ENCODE data around the gene GNG4.
"Not testable (repeated sequence)": the region's sequence is repeated elsewhere in the genome, so short reads cannot be mapped to it uniquely, and the experiment has no call there.

The GNG4 gene

GRCh38 chr1:235648954-235649367 is 623 bp downstream of the GNG4 start:
- peak; percentile 60 for DNase-seq

- DNase-seq: no peak
Observed at GRCh38 chr1:235648407-235648907, 1.1 kb downstream of the GNG4 start.

DNA sequence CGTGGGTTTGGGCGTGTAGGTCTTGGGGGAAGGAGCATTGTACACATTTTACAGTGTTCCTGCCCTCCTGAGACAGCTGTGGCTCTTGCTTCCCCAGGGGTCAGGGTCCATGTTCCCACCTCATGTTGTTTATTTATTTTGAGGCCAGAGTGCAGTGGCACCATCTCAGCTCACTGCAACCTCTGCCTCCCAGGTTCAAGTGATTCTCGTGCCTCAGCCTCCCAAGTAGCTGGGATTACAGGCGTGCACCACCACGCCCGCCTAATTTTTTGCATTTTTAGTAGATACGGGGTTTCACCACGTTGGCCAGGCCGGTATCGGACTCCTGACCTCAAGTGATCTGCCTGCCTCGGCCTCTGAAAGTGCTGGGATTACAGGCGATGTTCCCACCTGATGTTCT is 2.0 kb downstream of the GNG4 start:
- DNase-seq: not testable (repeated sequence)

DNA sequence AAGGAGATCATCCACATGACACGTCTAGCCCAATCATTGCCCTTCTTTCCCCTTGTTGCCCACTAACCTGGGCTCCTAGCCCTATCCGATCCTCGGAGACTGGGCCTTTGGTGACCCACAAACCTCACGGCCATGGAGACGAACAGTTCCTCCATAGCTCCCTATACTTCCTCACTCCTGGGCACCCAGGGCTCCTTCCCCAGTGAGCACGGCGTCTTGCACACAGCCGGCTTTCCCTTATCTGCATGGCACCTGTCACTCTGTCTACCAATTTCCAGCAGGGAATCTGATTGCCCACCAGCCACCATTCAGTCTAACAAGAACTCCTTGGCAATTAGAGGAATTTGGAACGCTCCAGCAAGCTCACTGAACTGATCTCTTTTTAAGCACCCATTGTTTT is 3.1 kb downstream of the GNG4 start:
- no peak for DNase-seq

DNA sequence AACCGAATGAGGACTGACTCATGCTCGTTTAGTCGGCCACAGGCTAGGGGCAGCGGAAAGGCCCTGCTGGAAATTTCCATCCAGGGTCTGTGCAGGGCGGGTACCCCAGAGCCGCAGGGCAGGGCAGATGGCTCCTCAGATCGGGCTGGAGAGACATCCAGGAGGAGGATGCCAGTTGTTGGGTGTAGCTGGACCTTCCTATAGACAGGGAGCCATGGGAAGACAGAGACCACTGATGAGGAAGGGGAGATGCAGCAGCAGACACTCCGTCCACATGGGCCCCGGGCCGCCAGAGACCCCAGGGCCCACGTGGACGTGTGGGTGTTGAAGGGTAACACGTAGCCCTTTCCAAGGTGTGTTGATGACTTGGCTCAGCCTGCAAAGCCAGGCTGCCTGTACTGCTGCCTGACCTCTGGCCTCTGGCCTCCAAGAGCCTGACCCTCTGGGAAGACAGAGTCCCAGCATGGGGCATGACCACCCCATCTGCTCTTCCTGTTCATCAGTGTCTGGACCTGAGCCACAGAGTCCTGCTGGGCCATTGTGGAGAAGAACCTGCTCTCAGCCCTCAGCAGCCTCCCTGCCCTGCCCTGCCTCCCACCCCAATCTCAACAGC is 4.8 kb downstream of the GNG4 start:
- no peak for DNase-seq

GRCh38 chr1:235643837-235644692 is 5.5 kb downstream of the GNG4 start:
- no peak for DNase-seq

GRCh38 chr1:235642943-235643371 is 6.6 kb downstream of the GNG4 start:
- DNase-seq: no peak

- peak; percentile 72 for DNase-seq
Observed at GRCh38 chr1:235642011-235642942, 7.3 kb downstream of the GNG4 start.

DNA sequence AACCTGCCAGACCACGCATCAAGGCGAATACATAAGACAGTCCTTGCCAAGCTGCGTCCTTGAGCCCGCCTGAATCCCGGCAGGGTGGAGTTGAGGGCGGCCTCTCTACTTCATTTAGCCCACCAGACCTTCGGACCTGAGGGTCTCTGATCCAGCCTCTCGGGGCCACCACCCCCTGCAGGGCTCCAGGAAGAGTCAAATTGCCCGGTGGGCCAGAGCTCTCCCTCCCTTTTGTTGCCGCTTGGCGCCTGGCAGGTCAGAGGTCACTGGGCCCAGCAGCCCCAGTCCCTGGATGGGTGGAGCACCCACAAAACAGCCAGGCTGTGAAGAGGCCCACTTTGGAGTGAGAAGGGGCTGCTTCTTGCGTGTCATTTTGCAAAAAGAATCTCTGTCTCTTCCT is 9.0 kb downstream of the GNG4 start:
- DNase-seq: no peak

- no peak for DNase-seq
Observed at GRCh38 chr1:235639226-235640205, 10.1 kb downstream of the GNG4 start.

DNA sequence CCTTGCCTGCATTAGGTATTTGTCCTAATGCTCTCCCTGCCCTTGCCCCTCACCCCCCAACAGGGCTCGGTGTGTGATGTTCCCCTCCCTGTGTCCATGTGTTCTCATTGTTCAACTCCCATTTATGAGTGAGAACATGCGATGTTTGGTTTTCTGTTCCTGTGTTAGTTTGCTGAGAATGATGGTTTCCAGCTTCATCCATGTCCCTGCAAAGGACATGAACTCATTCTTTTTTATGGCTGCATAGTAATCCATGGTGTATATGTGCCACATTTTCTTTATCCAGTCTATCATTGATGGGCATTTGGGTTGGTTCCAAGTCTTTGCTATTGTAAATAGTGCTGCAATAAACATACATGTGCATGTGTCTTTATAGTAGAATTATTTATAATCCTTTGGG is 11.0 kb downstream of the GNG4 start:
- not testable (repeated sequence) for DNase-seq

DNA sequence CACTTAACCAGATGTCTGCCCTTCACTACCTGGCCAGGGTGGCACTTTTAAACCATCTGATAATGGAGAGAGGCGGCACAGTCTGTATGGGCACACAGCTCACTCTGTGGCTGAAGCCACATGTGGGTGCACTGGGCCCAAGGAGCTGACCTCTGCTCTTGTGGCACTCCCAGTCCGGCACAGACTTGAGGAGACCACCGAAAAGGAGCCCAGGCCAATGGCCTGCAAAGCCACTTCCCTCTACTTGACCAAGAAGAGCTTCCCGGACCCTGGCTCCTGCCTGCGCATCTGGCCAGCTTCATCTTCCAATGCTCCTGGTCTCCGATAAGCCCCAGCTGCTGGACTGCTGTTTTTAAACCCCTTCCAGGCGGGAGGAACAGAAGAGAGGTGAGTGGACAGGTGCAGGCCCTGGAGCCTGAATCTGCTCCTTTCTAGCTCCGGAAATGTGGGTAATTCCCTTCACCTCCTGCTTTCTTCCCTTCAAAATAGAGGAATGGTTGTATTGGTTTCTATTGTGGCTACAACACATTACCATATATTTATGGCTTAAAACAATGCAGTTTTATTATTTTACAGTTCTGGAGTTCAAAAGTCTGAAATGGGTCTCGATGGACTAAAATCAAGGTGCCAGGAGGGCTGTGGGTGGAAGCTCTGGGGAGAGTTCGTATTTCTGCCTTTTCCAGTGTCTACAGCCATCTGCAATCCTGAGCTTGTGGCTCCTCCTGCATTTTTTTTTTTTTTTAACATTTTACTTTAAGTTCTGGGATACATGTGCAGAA is 11.6 kb downstream of the GNG4 start:
- no peak for DNase-seq

DNA sequence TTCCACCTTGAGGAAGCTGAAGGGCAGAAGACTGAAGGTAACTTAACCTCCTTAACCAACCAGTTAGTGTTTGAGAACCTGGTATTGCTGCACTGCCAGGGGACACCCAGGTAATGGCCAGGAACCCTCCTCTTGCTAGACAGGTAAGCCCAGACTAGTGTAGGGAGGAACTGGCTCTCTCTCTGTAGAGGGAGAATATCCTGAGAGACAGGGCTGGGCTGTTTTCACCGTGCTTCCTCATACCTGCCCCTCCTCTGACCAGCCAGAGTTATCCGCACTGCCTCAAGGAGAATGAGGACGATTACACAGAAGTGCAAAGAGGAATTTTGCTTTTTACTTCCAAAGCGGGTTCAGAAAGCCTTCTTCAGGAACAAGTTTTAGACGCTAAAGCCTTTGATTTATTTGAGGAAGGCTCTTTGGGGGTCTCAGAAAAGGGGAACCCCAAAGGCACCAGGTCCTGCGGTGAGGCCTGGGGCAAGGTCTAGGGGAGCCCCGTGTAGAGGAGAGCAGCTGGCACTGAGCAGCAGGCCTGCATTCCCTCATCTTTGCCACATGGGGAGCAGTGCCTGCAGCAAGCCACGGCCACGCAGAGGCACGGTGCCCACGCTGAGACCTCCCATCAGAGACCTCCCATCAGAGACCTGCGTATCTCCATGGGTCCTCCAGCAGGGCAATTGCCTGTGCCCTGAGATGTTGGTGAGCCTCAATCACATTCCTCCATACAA is 13.5 kb downstream of the GNG4 start:
- DNase-seq: no peak

GRCh38 chr1:235632506-235633401 is 16.8 kb downstream of the GNG4 start:
- DNase-seq: no peak

GRCh38 chr1:235631816-235632215 is 17.8 kb downstream of the GNG4 start:
- no peak for DNase-seq

DNA sequence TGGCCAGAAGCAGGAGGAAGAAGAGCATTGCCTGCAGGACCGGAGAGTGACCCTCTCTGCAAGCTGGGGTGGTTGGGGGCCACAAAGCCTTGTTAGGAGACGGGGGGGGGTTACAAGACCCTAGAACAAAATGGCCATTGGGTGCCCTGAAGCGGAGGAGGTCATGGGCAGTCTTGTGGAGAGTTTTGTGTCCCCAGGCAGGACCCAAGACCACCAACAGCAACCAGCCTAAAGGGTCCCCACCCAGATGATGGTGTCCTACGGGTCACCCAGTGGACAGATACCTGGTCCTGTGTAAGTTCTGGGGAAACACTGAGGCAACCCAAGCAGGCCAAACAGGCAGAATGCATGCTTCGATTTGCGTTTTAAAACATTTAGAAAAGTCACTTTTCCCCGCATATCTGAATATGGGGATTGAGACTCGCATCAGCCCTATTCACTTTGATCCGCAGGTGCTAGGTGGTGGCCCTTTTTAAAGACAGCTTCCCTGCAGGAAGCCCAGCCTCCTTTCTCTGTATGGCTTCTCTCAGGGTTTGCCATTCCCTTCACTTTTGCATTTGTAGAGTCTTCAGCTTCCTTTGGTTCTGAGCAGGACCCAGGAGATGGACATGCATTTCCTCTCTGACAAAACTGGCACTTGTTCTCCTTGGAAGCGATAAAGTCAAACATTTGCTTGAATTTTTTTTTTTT is 21.1 kb downstream of the GNG4 start:
- DNase-seq: no peak

DNA sequence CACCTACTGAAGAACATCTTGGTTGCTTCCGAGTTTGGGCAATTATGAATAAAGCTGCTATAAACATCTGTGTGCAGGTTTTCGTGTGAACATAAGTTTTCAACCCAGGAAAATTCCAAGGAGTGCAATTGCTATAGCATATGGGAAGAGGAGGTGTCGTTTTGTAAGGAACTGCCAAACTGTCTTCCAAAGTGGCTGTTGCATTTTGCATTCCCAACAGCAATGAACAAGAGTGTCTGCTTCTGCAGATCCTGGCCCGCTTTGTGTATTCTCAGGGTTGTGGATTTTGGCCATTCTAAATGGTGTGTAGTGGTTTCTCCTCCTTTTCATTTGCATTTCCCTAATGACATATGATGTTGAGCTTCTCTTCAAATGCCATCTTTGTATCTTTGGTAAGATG is 23.8 kb downstream of the GNG4 start:
- DNase-seq: no peak

- DNase-seq: no peak
Observed at GRCh38 chr1:235625340-235625739, 24.2 kb downstream of the GNG4 start.

Measured in stimulated activated CD4-positive, alpha-beta T cell treated with anti-CD3 and anti-CD28 coated beads, Interleukin-4, amount 100 ng/mL, for 24 hours (primary cell).